HL-60/S4 treated with retinoic acid at 250 ng/mL for 4 days and 3 days (cell line): ENCODE data around the gene SRPK2.
"Not testable (repeated sequence)": the region's sequence is repeated elsewhere in the genome, so short reads cannot be mapped to it uniquely, and the experiment has no call there.

ENCODE experiments used
- in situ Hi-C: fragments of 300-500 bp; cut with MboI; formaldehyde crosslinking; loops from 2 replicates; pipeline ENCODE4 v1.7.0; 2022; ENCODE audit warnings: low sequenced_read_pairs

Gene SRPK2

GRCh38 chr7:105268511-105269392, 120.0 kb downstream of the SRPK2 start:
- in situ Hi-C loops: no loop called here

DNA sequence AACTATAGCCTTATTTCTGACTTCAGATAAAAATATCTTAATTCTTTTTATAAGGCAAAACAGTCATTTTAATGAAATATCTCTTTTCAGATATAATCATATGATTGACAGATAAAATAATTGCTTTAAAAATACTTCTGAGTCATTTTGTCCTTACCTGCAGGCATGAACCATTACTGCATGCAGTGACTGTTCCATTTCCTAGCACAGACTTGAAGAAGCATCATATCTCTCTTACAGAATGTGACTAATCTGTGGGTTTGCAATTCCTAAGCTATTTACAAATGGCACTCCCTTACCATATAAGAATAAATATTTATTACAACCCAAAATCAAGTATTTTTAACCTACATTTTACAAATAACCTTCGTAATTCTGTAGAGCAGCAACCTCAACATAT, 120.7 kb downstream of the SRPK2 start:
- in situ Hi-C loops: no loop called here

GRCh38 chr7:105267244-105267643, 121.5 kb downstream of the SRPK2 start:
- in situ Hi-C loops: no loop called here

- in situ Hi-C loops: no loop called here
These were observed 124.0 kb downstream of the SRPK2 start for GRCh38 chr7:105264707-105265106.

GRCh38 chr7:105261689-105262088, 127.0 kb downstream of the SRPK2 start:
- in situ Hi-C loops: no loop called here

DNA sequence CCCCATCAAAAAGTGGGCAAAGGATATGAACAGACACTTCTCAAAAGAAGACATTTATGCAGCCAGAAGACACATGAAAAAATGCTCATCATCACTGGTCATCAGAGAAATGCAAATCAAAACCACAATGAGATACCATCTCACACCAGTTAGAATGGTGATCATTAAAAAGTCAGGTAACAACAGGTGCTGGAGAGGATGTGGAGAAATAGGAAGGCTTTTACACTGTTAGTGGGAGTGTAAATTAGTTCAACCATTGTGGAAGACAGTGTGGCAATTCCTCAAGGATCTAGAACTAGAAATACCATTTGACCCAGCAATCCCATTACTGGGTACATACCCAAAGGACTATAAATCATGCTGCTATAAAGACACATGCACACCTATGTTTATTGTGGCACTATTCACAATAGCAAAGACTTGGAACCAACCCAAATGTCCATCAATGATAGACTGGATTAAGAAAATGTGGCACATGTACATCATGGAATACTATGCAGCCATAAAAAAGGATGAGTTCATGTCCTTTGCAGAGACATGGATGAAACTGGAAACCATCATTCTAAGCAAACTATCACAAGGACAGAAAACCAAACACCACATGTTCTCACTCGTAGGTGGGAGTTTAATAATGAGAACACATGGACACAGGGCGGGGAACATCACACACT, 128.4 kb downstream of the SRPK2 start:
- in situ Hi-C loops: not testable (repeated sequence)

GRCh38 chr7:105258919-105259318, 129.8 kb downstream of the SRPK2 start:
- in situ Hi-C loops: not testable (repeated sequence)

DNA sequence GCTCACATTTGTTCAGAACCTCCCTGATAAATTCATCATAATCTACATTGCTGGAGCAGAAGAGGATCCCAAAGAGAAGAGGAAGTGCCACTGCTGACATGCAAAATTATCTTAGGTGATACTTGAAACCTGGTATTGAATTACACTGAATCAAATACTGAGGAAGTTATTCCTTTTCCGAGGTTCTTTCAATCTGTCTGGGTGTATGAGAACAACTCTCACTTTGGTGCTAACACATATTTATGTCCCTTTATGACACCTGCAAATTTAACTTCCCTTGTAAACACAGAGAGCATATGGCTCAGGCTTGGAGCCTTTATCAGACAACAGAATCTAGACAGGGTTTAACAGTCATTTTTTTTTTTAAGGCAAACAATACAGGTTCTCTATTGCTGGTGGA, 131.4 kb downstream of the SRPK2 start:
- in situ Hi-C loops: no loop called here

DNA sequence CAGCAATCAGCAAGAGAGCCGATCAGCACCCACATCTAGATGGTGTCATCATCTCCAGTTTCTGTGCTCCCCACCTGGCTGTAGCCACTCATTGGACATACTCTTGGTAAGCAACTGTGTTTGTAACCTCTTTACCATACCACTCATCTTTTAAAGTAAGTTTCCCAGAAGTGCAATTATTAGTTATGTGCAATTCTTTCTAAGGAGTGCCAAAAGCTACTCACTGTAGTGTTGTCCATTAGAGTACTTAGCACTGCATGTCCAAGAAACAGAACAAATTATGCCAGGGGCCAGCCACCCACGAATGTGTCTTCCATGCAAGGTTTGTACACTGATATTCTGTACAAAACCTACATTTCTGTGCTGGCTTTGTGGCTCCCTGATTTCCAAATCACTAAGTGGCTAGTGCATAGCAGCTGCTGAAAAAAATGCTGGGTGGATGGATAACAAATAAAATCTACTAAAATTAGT, 131.9 kb downstream of the SRPK2 start:
- in situ Hi-C loops: no loop called here

DNA sequence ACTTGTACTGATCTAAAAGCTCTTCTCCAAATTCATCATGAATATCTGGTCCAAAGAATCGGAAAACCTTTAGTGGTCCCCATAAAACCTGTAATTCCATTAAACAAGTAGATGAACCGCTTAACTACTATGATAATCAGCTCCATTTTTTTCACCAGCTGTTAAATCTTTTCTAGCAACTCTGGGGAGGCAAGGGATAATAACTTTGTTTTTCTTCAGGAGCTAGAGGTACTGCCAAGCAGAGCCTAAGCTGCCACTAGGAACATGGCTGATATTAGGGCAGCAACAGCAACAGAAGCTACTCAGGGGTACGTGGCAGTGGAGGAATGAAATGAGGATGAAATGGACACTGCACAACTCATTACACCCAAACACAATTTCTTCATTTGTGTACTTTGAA, 138.0 kb downstream of the SRPK2 start:
- in situ Hi-C loops: no loop called here

- in situ Hi-C loops: no loop called here
These were observed 138.5 kb downstream of the SRPK2 start for GRCh38 chr7:105250239-105250638.

- in situ Hi-C loops: no loop called here
These were observed 139.5 kb downstream of the SRPK2 start for GRCh38 chr7:105249216-105249615.

GRCh38 chr7:105246679-105247078, 142.0 kb downstream of the SRPK2 start:
- in situ Hi-C loops: no loop called here

DNA sequence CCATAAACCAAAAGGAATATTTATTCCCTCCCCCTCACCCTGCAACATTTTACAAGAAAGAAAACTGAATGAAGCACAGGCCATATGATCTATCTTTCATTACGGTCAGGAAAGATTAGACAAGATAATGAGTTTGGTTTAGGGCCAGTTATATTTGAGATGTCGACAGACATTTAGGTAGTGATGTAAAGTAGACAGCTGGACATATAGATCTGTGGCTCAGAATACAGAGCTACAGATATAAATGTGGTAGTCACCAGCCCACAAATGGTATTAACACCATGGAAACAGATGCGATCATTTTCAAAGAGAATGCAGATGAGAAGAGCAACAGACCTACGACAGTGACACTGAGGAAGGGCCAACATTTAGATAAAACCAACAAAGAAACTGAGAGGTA, 142.5 kb downstream of the SRPK2 start:
- in situ Hi-C loops: no loop called here

- in situ Hi-C loops: no loop called here
These were observed 143.2 kb downstream of the SRPK2 start for GRCh38 chr7:105245398-105246114.

DNA sequence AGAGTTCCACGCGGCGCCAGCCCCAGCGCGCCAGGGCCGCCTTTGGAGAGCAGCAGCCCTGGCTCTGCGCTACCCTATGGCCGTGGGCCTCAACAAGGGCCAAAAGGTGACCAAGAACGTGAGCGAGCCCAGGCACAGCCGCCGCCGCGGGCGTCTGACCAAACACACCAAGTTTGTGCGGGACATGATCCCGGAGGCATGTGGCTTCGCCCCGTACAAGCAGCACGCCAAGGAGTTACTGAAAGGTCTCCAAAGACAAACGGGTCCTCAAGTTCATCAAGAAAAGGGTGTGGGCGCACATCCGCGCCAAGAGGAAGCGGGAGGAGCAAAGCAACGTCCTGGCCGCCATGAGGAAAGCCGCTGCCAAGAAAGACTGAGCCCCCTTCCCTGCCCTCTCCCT, 144.1 kb downstream of the SRPK2 start:
- in situ Hi-C loops: no loop called here

- in situ Hi-C loops: no loop called here
These were observed 147.5 kb downstream of the SRPK2 start for GRCh38 chr7:105241198-105241597.

GRCh38 chr7:105238198-105238765, 150.4 kb downstream of the SRPK2 start:
- in situ Hi-C loops: no loop called here

- in situ Hi-C loops: no loop called here
These were observed 153.8 kb downstream of the SRPK2 start for GRCh38 chr7:105234886-105235285.

DNA sequence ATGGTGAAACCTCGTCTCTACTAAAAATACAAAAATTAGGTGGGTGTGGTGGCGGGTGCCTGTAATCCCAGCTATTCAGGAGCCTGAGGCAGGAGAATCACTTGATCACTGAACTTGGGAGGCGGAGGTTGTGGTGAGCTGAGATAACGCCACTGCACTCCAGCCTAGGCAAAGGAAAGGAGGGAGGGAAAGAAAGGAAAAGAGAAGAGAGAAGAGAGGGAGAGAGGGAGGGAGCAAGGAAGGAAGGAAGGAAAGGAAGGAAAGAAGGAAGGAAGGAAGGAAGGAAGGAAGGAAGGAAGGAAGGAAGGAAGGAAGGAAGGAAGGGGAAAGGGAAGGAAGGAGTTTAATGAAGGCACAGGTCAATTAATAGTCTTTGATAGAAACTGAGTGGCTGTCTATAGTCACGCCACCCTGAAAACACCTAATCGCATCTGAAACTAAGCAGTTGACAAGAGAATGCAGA, 155.9 kb downstream of the SRPK2 start:
- in situ Hi-C loops: not testable (repeated sequence)

- in situ Hi-C loops: no loop called here
These were observed 158.2 kb downstream of the SRPK2 start for GRCh38 chr7:105230486-105230885.
